C4-2B (cell line): ENCODE data around the gene CFHR4.
"Not testable (repeated sequence)": the region's sequence is repeated elsewhere in the genome, so short reads cannot be mapped to it uniquely, and the experiment has no call there.

Experiments
- H3K27ac ChIP-seq: fragments of 450-650 bp; 2 replicates; pipeline ENCODE4 v1.5.1; 2017
- ZFX ChIP-seq: fragments of 450-650 bp; IDR thresholded peaks from 2 replicates; pipeline ENCODE4 v1.6.1; 2017
- TF ChIP-seq, protein P1 (sequence below): fragments of 450-650 bp; conservative IDR thresholded peaks from 2 replicates; pipeline ENCODE4 v1.5.1; 2017; ENCODE audit warnings: mild to moderate bottlenecking

Gene CFHR4

DNA sequence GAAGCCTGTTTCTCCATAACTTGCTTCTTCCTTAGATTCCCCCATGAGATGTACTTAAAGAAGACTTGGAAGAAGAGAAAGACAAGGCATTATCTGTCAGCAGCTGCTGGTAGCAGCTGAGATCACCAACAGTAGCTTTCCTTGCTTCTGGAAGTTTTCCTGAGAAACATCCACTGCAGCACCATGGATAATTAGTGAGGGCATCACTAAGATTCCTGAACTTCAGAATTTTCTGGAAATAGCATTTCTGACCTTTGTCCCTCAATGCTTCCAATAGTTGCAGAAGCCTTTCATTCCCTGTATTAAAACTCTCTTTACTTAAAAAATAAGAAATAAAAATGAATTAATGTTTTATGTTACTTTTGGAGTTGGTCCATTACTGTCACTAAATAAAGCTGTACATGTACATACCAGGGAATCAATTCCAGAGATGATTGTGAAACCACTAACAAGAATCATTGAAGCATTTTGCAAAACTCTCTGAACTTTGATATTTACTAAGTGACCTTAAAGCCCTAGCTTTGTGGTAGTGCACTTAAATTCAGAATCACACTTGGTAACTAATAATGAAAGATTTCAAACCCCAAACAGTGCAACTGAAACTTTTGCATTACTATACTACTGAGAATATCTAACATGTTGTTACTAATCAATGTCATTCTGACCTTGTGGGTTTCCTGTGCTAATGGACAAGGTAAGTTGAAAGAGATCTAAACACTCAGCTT lies at the start of gene CFHR4:
CFHR4 (plus strand) TSS at position 538 of the 725 bp plus-strand sequence; CDS start at position 637, 99 bp downstream.
- TF ChIP-seq, protein P1, sequence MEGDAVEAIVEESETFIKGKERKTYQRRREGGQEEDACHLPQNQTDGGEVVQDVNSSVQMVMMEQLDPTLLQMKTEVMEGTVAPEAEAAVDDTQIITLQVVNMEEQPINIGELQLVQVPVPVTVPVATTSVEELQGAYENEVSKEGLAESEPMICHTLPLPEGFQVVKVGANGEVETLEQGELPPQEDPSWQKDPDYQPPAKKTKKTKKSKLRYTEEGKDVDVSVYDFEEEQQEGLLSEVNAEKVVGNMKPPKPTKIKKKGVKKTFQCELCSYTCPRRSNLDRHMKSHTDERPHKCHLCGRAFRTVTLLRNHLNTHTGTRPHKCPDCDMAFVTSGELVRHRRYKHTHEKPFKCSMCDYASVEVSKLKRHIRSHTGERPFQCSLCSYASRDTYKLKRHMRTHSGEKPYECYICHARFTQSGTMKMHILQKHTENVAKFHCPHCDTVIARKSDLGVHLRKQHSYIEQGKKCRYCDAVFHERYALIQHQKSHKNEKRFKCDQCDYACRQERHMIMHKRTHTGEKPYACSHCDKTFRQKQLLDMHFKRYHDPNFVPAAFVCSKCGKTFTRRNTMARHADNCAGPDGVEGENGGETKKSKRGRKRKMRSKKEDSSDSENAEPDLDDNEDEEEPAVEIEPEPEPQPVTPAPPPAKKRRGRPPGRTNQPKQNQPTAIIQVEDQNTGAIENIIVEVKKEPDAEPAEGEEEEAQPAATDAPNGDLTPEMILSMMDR, result no peak
- no peak for TF ChIP-seq ZFX
- H3K27ac ChIP-seq, result no peak within 1 kb of the TSS

DNA sequence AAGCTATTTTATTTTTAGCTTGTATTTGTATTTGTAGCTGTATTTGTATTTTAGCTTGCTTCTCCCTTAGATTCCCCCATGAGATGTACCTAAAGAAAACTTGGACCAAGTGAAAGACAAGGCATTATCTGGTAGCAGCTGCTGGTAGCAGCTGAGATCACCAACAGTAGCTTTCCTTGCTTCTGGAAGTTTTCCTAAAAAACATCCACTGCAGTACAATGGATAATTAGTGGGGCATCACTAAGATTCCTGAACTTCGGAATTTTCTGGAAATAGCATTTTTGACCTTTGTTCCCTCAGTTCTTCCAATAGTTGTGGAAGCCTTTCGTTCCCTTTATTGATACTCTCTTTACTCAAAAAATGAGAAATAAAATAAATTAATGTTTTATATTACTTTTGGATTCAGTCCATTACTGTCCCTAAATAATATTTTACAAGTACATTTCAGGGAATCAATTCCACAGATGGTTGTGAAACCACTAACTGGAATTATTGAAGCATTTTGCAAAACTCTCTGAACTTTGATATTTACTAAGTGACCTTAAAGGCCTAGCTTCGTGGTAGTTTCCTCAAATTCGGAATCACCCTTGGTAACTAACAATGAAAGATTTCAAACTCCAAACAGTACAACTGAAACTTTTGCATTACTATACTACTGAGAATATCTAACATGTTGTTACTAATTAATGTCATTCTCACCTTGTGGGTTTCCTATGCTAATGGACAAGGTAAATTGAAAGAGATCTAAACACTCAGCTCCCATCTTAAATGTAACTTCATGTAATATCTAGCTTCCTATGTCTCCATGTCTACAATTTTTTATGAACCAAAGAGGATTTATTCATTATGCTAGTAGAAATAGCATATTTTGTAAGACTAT lies 38.0 kb upstream of the CFHR4 start:
- not testable (repeated sequence) for H3K27ac ChIP-seq

DNA sequence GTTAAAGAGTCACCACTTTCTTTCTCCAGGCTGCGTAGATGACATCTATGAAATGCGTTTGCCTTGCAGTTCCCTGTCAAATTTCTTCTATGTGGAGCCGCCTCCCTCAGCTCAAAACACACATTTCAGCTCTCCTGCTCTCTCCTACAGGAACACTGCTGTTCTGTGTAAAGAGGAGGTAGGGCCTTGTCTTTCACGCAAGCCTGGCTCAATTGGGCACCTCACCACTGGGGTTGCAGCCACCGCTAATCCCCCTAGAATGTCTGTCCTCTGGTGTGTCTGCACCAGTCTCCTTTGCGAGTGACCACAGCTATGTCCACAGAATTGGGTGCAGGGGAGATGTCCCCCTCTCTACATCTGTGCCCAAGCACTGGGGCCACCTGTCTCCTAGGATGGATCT lies 31.8 kb upstream of the CFHR4 start:
- no peak overlapping the region for H3K27ac ChIP-seq

DNA sequence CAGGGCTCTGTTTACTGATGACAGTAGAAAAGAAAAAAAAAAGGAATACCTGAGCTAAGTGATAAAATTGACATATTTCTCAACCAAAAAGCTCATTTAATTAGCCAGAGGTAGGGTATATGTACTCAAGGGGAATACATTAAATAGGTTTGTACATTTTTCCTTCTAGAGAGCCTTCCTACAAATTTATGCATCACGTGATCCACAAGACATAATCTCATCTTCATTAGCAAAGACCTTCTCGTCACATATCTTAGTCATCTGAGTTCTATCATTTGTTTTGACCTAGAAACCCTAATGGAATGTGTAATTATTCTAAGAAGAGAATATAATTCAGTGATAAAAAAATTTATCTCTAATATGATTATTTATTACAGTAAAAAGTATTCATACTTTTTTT lies 30.7 kb upstream of the CFHR4 start:
- no peak for TF ChIP-seq ZFX
- TF ChIP-seq, protein P1, result no peak
- H3K27ac ChIP-seq, result no peak overlapping the region

More for the DNA sequence above, 31.8 kb upstream of the CFHR4 start:
- no peak for TF ChIP-seq ZFX
- TF ChIP-seq, protein P1, result no peak

DNA sequence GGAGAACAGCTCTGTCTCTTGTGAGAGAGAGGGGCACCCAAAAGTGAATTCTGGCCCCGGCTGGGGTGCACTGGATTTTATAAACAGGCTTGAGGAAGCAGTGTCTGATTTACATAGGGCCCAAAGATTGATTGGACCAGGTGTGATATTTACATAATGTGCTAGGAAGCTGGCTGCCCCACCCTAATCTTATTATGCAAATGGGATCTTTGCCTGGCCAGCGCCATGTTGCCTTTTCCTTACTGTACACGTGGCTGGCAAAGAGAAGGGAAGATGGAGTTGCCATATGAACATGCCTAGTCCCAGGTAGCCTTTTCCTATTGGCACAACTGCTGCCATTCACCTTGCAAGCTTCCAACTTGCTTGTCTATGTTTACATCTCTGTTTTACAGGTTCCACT lies 29.0 kb upstream of the CFHR4 start:
- H3K27ac ChIP-seq, result no peak overlapping the region
- TF ChIP-seq, protein P1, result no peak
- TF ChIP-seq ZFX, result no peak

DNA sequence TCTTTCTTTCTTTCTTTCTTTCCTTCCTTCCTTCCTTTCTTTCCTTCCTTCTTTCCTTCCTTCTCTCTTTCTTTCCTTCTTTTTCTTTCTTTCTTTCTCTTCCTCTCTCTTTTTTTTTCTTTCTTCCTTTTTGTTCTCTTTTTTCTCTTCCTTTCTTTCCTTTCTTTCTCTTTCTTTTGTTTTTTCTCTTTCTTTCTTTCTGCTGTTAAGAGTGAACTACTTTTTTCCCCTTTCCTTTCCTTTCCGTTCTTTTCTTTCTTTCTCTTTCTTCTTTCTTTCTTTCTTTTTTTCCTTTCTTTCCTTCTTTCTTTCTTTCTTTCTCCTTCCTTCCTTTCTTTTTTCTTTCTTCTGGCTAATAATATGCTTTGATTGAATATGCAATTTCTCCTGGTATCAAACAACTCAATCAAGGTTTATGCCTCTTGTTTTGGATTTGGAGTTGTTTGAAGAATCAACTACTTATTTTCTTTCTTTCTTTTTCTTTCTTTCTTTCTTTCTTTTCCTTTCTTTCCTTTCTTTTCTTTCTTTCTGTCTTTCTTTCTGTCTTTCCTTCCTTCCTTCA lies 27.4 kb upstream of the CFHR4 start:
- TF ChIP-seq, protein P1, result no peak
- TF ChIP-seq ZFX, result no peak
- no peak overlapping the region for H3K27ac ChIP-seq

DNA sequence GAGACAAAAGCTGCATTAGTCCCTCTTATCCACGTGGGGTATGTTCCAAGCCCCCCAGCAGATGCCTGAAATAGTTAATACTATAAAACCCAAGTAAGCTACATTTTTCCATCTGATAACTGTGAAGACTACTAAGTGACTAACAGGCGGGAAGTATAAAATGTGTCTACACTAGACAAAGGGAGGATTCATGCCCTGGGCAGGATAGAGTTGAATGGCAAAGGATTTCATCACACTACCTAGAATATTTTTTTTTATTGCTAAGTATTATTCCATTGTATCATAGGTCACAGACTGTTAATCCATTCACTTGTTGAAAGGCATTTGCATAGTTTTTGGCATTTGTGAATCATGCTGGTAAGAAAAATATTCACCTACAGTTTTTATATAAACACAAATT lies 26.4 kb upstream of the CFHR4 start:
- no peak for TF ChIP-seq ZFX
- TF ChIP-seq, protein P1, result no peak
- H3K27ac ChIP-seq, result no peak overlapping the region
